Measurements from ENCODE around the gene ST6GALNAC1. TPM values are rescaled to one million over a fixed set of nuclear protein-coding genes. Genes with fewer than 3 reads are reported as not detected.

Gene ST6GALNAC1
- total RNA-seq, 4 donors from 2014 or later, result 1.5 to 11.8 (median 3.2) TPM

DNA sequence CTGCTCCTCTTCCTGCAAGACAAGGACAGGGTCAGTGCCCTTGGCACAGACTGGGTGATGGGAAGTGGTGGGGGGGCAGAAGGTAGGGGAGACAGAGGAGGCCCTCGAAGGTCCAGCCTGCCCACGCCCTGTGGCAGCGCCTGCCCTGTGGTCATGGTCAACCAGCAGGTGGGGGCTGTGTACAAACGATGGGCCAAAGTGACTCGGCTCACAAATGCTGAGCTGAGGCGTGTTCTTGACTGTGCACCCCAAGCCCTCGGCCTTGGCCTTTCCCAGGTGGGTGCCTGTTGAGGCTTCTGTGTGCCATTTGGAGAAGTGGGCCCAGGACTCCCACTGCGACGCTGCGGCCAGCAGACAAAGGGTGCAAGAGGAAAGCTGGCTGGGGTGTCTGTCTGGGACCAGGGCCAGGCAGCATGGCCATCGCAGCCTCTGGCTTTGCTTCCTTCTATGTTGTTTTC, 44.6 kb upstream of the ST6GALNAC1 start:
- no peak overlapping the region for H3K4me3 ChIP-seq
- no peaks in the 10 kb centered on the region for H3K27me3 ChIP-seq
- peak overlapping the region; percentile 83 to 90 for H3K27ac ChIP-seq
- no peaks in the 10 kb centered on the region for H3K36me3 ChIP-seq
- DNase-seq, result peak in 1 of 2 donors; percentile 49
- TF ChIP-seq POLR2A (IDR thresholded peaks at IDR 0.05), result no peak
- TF ChIP-seq, protein P1, sequence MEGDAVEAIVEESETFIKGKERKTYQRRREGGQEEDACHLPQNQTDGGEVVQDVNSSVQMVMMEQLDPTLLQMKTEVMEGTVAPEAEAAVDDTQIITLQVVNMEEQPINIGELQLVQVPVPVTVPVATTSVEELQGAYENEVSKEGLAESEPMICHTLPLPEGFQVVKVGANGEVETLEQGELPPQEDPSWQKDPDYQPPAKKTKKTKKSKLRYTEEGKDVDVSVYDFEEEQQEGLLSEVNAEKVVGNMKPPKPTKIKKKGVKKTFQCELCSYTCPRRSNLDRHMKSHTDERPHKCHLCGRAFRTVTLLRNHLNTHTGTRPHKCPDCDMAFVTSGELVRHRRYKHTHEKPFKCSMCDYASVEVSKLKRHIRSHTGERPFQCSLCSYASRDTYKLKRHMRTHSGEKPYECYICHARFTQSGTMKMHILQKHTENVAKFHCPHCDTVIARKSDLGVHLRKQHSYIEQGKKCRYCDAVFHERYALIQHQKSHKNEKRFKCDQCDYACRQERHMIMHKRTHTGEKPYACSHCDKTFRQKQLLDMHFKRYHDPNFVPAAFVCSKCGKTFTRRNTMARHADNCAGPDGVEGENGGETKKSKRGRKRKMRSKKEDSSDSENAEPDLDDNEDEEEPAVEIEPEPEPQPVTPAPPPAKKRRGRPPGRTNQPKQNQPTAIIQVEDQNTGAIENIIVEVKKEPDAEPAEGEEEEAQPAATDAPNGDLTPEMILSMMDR (IDR thresholded peaks at IDR 0.05), result peak in 1 of 4 experiments; percentile 35
- no peaks in the 10 kb centered on the region for H3K9me3 ChIP-seq
- intact Hi-C loops (cut with DNase I; ENCODE audit: low total_unique reads), result no loop called here
- H3K4me1 ChIP-seq, result peaks cover 11 to 25% of the 10 kb centered on the region in 2 donors

DNA sequence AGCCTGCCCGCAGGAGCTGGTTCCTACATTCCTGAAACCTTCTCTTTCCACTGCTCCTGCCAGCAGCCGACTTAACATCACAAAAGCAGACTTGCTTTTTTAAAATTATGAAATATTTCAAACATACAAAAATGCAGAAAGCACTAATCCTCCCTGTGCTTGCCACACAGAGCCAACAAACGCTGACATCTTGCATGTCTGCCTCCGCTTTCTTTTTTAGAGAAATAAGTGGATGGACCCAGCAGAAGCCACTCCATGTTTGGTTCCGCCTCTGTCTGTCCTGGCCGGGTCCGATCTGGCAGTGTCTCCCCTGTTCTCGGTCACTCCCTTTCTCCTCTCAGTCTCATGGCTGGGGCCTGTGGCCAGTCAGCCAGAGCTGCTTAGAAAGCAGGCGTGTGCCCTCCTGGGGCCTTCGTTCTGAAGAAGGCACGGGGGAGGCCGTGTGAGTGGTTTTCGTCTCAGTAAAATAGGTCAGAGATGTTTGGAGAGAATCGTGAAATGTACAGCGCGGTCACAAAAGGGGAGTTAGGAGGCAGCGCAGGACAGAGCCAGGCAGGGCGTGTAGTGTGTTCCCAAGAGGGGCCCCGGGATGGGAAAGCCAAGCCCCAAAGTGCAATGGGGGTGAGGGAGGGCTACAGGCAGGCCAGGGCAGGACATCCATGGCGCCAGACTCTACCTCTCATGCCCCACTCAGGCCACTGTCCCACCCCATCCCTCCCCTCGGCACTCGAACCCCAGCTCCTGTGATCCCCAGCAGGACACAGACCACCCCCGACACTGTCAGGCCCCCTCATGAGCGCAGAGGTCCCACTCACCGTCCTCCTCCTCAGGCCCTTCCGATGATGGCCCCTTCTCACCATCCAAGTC, 44.0 kb upstream of the ST6GALNAC1 start:
- intact Hi-C loops (cut with DNase I; ENCODE audit: low total_unique reads), result no loop called here
- TF ChIP-seq, protein P1 (IDR thresholded peaks at IDR 0.05), result no peak
- TF ChIP-seq POLR2A (IDR thresholded peaks at IDR 0.05), result no peak
- no peaks in the 10 kb centered on the region for H3K27me3 ChIP-seq
- peaks cover 18 to 25% of the 10 kb centered on the region in 2 donors for H3K4me1 ChIP-seq
- peak; percentile 78 to 83 for DNase-seq
- peak overlapping the region; percentile 83 to 90 for H3K27ac ChIP-seq
- H3K9me3 ChIP-seq, result no peaks in the 10 kb centered on the region
- H3K4me3 ChIP-seq, result no peak overlapping the region
- no peaks in the 10 kb centered on the region for H3K36me3 ChIP-seq

DNA sequence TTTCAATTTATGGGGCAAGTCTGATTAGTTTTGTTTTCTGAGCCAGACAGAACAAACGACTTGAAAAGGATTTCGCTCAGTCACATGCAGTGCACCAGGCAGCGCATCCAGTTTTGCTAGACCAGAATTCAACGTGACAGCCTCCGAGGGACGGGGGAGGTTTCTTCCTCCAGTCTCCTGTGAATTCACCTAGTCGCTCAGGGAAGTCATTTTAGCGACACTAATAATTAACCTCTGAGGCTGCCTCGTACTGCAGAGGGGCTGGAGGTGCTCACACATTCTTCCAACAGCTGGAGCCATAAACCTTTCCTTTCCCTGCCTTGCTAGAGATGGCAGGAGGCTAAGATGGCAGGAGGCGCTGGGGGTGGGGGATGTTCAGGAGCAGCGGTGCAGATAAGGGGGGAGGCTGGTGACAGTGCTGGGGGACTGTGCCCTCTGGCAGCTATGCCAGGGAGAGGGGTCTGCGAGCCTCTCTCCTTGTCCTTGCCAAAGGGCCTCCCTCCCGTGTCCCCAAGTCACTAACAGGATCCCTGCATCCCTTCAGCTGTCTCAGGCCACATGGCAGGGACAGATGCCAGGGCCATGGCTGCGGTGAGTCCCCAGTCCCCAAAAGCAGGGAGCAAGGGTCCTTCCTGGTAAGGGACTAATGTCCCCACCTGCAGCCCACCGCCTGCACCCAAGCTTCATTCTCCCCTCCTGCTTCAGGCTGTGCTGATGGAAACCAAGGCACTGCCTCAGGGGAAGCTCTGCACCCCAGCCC, 43.2 kb upstream of the ST6GALNAC1 start:
- Histone ChIP-seq H3K36me3 (no peaks in the 10 kb centered on the region), H3K27me3 (no peaks in the 10 kb centered on the region), H3K27ac (peak overlapping the region; percentile 83 to 90), H3K4me1 (peaks cover 19 to 30% of the 10 kb centered on the region in 2 donors), H3K9me3 (no peaks in the 10 kb centered on the region), H3K4me3 (no peak overlapping the region)
- TF ChIP-seq POLR2A (IDR thresholded peaks at IDR 0.05), result no peak
- TF ChIP-seq, protein P1 (IDR thresholded peaks at IDR 0.05), result no peak
- no peak for DNase-seq
- intact Hi-C loops (cut with DNase I; ENCODE audit: low total_unique reads), result no loop called here

DNA sequence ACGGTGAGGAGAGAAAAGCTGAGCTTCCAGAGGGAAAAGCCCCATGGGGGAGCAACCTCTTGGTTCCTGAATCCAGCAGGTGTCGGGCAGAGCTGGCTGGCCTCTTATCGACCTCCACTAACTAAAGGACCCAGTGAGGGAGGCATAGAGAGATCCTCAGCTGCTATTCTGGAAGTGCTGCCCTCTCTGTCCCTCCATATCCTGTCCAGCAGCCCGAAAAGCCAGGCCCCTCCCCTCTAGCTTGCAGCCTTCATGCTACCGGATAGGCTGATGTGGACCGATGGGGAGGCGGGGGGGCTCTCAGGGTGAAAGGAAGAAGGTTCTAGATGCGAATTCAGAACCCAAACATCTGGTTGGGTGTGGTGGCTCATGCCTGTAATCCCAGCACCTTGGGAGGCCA, 42.3 kb upstream of the ST6GALNAC1 start:
- Histone ChIP-seq H3K4me3 (no peak overlapping the region), H3K27me3 (no peaks in the 10 kb centered on the region), H3K36me3 (no peaks in the 10 kb centered on the region), H3K27ac (peak overlapping the region; percentile 83 to 90), H3K9me3 (no peaks in the 10 kb centered on the region), H3K4me1 (peaks cover 21 to 39% of the 10 kb centered on the region in 2 donors)
- intact Hi-C loops (cut with DNase I; ENCODE audit: low total_unique reads), result no loop called here
- TF ChIP-seq, protein P1 (IDR thresholded peaks at IDR 0.05), result no peak
- TF ChIP-seq POLR2A (IDR thresholded peaks at IDR 0.05), result no peak
- no peak for DNase-seq
